Sigmoid colon (tissue), 7 donors: Measurements from ENCODE around the gene RBM18. TPM values are rescaled to one million over a fixed set of nuclear protein-coding genes. Genes with fewer than 3 reads are reported as not detected.

Experiments used
- DNase-seq: peaks from one replicate; pipeline ENCODE4 v3.0.0-alpha.2; 2019
- H3K27ac ChIP-seq, 4 donors: fragments of 200-600 bp; sonication (generic); one replicate each; pipeline ENCODE4 v1.5.1; 2016 to 2019; ENCODE audit warnings: mild to moderate bottlenecking in 1 of 4
- H3K27me3 ChIP-seq, 3 donors: fragments of 200-600 bp; sonication (generic); one replicate each; pipeline ENCODE4 v1.5.1; 2019; ENCODE audit warnings: mild to moderate bottlenecking in 1 of 3
- H3K36me3 ChIP-seq, 4 donors: fragments of 200-600 bp; sonication (generic); one replicate each; pipeline ENCODE4 v1.5.1; 2016 to 2019
- H3K4me1 ChIP-seq, 4 donors: fragments of 200-600 bp; sonication (generic); one replicate each; pipeline ENCODE4 v1.5.1; 2017 to 2019
- H3K4me3 ChIP-seq, 4 donors: fragments of 200-600 bp; sonication (generic); one replicate each; pipeline ENCODE4 v1.5.1; 2017 to 2019; ENCODE audit warnings: mild to moderate bottlenecking in 2 of 4, moderate library complexity in 1 of 4
- H3K9me3 ChIP-seq, 4 donors: fragments of 200-600 bp in 3 of 4; sonication (generic) in 3 of 4; one replicate each; pipeline versions ENCODE4 v1.5.1 to v1.6.1; 2013 to 2019
- CTCF ChIP-seq, 4 experiments: fragments of 450-650 bp in 3 of 4; fragments of 200-600 bp in 1 of 4; IDR thresholded peaks; one replicate each; pipeline ENCODE4 v1.5.1; 2016 to 2019; ENCODE audit warnings: antibody characterized with exemption in 4 of 4, mild to moderate bottlenecking in 3 of 4, moderate library complexity in 2 of 4
- EP300 ChIP-seq, 4 donors: sonication (generic); formaldehyde crosslinking; IDR thresholded peaks; one replicate each; pipeline ENCODE4 v1.6.1; 2017; ENCODE audit warnings: antibody characterized with exemption in 4 of 4
- POLR2A ChIP-seq, 2 donors: fragments of 450-650 bp; IDR thresholded peaks; one replicate each; pipeline ENCODE4 v1.6.1; 2016; ENCODE audit warnings: antibody characterized with exemption in 2 of 2, mild to moderate bottlenecking in 2 of 2, moderate library complexity in 2 of 2
- POLR2AphosphoS5 ChIP-seq, 4 donors: sonication (generic); formaldehyde crosslinking; IDR thresholded peaks; one replicate each; pipeline ENCODE4 v1.6.1; 2017; ENCODE audit warnings: antibody characterized with exemption in 4 of 4
- WGBS, 2 donors: extraction: QIAGEN DNeasy Blood & Tissue Kit; methylation state at CpG; one replicate each; pipeline ENCODE4 v1.1.7; 2013; 5-methylcytosine and 5-hydroxymethylcytosine counted together
- intact Hi-C: fragments of 100-400 bp; cut with DNase I; formaldehyde crosslinking; loops from one replicate; pipeline ENCODE4 v1.15.1; 2023
- polyA plus RNA-seq, 3 donors: library from polyadenylated mRNA; stranded (reverse); fragments of 200-250 nt; gene quantifications; one replicate each; pipeline ENCODE4 v1.2.3, GENCODE V29; 2013
- total RNA-seq, 4 donors: library from RNA; depleted of rRNA; stranded (reverse); fragments of >200 nt; gene quantifications; one replicate each; pipeline ENCODE4 v1.1.0, GENCODE V29; 2016
- donor health status: healthy with polysubstance abuse.
- donor health status: Bipolar disorder and iron deficiency.
- donor health status: healthy.

Gene RBM18, protein sequence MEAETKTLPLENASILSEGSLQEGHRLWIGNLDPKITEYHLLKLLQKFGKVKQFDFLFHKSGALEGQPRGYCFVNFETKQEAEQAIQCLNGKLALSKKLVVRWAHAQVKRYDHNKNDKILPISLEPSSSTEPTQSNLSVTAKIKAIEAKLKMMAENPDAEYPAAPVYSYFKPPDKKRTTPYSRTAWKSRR
- total RNA-seq, result 10 to 100 TPM; 11.9 to 16.8 (median 13.0) TPM
- 10 to 100 TPM in 2 of 3 donors, 1 to 10 TPM in 1; 8.2 to 11.8 (median 10.2) TPM for polyA plus RNA-seq

- DNase-seq, result peak; percentile 95
- intact Hi-C loops, result loop anchor here (2.0 to 5.0 kb wide), 4 partner anchors 82 to 190 kb away; partner anchors contain the start of genes MORN5 and NDUFA8
- Histone ChIP-seq H3K27me3 (no peaks in the 10 kb centered on the region), H3K36me3 (peaks cover 3 to 21% (median 8%) of the 10 kb centered on the region in 4 donors), H3K27ac (peak within 1 kb of the TSS; percentile 86 to 93 (median 92)), H3K4me3 (peak within 1 kb of the TSS; percentile 56 to 84 (median 70)), H3K4me1 (peaks cover 0 to 42% (median 39%) of the 10 kb centered on the region in 4 donors), H3K9me3 (no peaks in the 10 kb centered on the region)
- 0% methylated on average over 60 of the region's 60 CpGs for WGBS, 2 donors
- TF ChIP-seq CTCF (IDR thresholded peaks at IDR 0.05), result no peak
- TF ChIP-seq POLR2AphosphoS5 (IDR thresholded peaks at IDR 0.05), result peak; percentile 90 to 94 (median 93)
- TF ChIP-seq POLR2A (IDR thresholded peaks at IDR 0.05), result peak in 1 of 2 donors; percentile 63
- peak in 1 of 4 donors; percentile 16 for TF ChIP-seq EP300 (IDR thresholded peaks at IDR 0.05)
Measured at GRCh38 chr9:122264360-122265148, at the start of gene RBM18, which contains the start of gene MRRF. TSS of gene RBM18 (minus strand) at chr9:122264840. CDS start at chr9:122261492, 3,348 bp downstream. TSS of gene MRRF (plus strand) at chr9:122264882. CDS start at chr9:122270892, 6,010 bp downstream.

GRCh38 chr9:122314165-122314564, 49.5 kb upstream of the RBM18 start:
- H3K27me3 ChIP-seq, result no peaks in the 10 kb centered on the region
- H3K4me1 ChIP-seq, result peaks cover 0 to 29% (median 15%) of the 10 kb centered on the region in 4 donors
- intact Hi-C loops, result no loop called here
- no peak overlapping the region for H3K4me3 ChIP-seq
- peaks cover 0 to 38% (median 19%) of the 10 kb centered on the region in 4 donors for H3K36me3 ChIP-seq
- no peak for DNase-seq
- H3K27ac ChIP-seq, result no peak overlapping the region
- TF ChIP-seq POLR2AphosphoS5 (IDR thresholded peaks at IDR 0.05) (no peak), CTCF (IDR thresholded peaks at IDR 0.05) (no peak), EP300 (IDR thresholded peaks at IDR 0.05) (no peak), POLR2A (IDR thresholded peaks at IDR 0.05) (no peak)
- H3K9me3 ChIP-seq, result no peaks in the 10 kb centered on the region

DNA sequence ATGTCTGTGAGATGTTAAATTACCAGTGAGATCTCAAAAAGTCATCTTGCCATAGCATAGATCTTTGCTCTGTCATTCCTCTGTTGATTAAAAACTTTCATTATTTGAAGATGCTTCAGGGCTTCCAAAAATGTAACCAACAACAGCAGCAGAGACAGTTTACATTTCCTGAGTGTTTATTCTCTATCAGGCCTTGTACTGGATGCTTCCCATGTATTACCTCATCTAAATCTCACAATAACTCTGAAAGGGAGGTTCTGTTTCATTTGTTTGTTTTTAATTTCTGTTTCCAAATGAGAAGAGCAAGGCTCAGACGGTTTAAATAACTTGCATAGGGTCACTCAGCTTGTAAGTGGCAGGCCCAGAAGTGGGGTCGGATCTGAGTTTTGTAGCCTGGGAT, 45.2 kb upstream of the RBM18 start:
- Histone ChIP-seq H3K4me3 (no peak overlapping the region), H3K27ac (no peak overlapping the region), H3K27me3 (no peaks in the 10 kb centered on the region), H3K4me1 (peaks cover 0 to 5% (median 0%) of the 10 kb centered on the region in 4 donors), H3K36me3 (peaks cover 0 to 58% (median 24%) of the 10 kb centered on the region in 4 donors), H3K9me3 (no peaks in the 10 kb centered on the region)
- intact Hi-C loops, result no loop called here
- WGBS, 2 donors, result 76 to 78% methylated on average over 2 of the region's 2 CpGs
- DNase-seq, result no peak
- TF ChIP-seq CTCF (IDR thresholded peaks at IDR 0.05), result no peak

- Histone ChIP-seq H3K27me3 (no peaks in the 10 kb centered on the region), H3K4me3 (no peak overlapping the region), H3K36me3 (peaks cover 0 to 44% (median 9%) of the 10 kb centered on the region in 4 donors), H3K9me3 (no peaks in the 10 kb centered on the region), H3K27ac (no peak overlapping the region), H3K4me1 (peaks cover 0 to 9% (median 3%) of the 10 kb centered on the region in 4 donors)
- 91 to 94% methylated on average over 1 of the region's 1 CpG for WGBS, 2 donors
- TF ChIP-seq CTCF (IDR thresholded peaks at IDR 0.05), result no peak
- peak in 1 of 4 donors; percentile 7 for TF ChIP-seq POLR2AphosphoS5 (IDR thresholded peaks at IDR 0.05)
- DNase-seq, result no peak
- intact Hi-C loops, result no loop called here
Measured at GRCh38 chr9:122307925-122308324, 43.3 kb upstream of the RBM18 start.
